Mammary epithelial cell (primary cell): ENCODE results near the gene SCNN1G.

ENCODE experiments used
- CTCF ChIP-seq, 2 donors: IDR thresholded peaks in 1 of 2; conservative IDR thresholded peaks in 1 of 2; 2 replicates each; pipeline ENCODE4 v1.5.1; 2011 to 2012; ENCODE audit warnings: inconsistent platforms in 2 of 2, low read length in 2 of 2, mild to moderate bottlenecking in 2 of 2, control low read depth in 1 of 2, low read depth in 1 of 2; ENCODE audit not compliant: insufficient read depth in 1 of 2; ENCODE audit errors: extremely low read depth in 1 of 2
- EZH2 ChIP-seq: IDR thresholded peaks from 2 replicates; pipeline ENCODE4 v1.6.1; 2012; ENCODE audit warnings: low read length, inconsistent platforms, borderline replicate concordance

GRCh38 chr16:23249830-23250229 lies 67.3 kb downstream of the SCNN1G start:
- TF ChIP-seq CTCF (conservative IDR thresholded peaks at IDR 0.05 in 1 of 2, IDR thresholded peaks at IDR 0.05 in 1 of 2; ENCODE audit: extremely low read depth in 1 of 2, insufficient read depth in 1 of 2, low read depth in 1 of 2, low read length in 2 of 2) (no peak), EZH2 (no peak)
